GM18868 (cell line): ENCODE results near the gene KLHL29.

ENCODE experiments used
- ATAC-seq: cut with Tn5 transposase; IDR thresholded peaks from one replicate; pipeline ENCODE4 v1.9.1; 2021; ENCODE audit warnings: mild to moderate bottlenecking, moderate library complexity; ENCODE audit not compliant: unreplicated experiment

The KLHL29 gene

DNA sequence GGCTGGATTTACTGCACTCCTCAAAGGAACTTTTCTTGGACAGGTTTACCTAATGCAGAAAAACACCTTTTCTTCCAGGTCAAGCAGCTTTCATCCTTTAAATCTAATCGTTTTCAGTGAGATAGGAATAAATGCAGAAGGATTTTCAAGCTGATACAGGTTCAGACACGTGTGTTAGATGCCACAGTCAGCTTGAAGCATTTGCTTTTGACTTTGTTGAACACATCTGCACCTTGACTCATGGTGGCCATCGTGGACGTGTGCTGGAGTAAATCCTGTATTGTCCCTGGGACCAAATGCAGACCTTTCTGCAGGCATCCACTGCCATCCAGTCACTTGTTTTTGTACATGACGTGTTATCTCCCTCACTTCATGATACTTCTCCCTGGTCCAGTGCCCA lies 61.9 kb downstream of the KLHL29 start:
- ATAC-seq: no peak

DNA sequence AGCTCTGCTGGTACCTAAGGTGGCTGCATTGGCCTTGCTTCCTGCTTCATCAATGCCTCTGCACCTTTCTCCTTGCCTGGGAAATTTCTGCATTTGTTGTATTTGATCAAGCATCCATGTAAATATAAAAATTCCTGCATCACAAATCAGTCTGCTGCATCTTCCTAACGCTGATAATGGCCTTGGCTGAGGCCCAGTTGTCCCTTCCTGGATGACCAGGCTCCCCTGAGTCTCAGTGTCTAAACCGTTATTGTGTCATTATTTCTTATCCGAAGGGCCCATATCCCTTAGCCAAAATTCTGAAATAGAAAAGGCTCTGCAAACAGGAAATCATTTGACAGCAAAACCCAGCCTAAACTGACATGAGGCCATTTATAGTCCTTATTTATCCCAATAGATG lies 62.4 kb downstream of the KLHL29 start:
- no peak for ATAC-seq

DNA sequence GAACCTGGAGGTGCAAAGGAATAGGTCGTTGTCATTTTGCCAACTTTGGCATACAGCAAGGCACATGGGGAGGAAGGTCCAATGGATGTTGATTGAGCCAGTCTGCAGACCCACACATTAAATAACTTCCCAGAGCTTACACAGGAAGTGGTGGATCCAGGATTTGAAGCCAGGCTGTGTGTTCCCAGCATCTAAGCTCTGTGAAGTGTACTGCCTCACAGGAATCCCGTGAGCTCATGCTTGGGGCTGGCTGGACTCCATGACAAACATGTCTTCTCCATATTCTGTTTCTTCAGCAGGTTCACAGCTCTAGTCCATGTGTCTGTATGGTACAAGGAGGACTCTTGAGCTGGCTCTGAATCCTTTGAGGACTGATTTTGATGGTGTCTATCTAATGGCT lies 63.9 kb downstream of the KLHL29 start:
- no peak for ATAC-seq

GRCh38 chr2:23449413-23449812 lies 64.4 kb downstream of the KLHL29 start:
- peak; percentile 65 for ATAC-seq

GRCh38 chr2:23449831-23450331 lies 64.9 kb downstream of the KLHL29 start:
- ATAC-seq: no peak

DNA sequence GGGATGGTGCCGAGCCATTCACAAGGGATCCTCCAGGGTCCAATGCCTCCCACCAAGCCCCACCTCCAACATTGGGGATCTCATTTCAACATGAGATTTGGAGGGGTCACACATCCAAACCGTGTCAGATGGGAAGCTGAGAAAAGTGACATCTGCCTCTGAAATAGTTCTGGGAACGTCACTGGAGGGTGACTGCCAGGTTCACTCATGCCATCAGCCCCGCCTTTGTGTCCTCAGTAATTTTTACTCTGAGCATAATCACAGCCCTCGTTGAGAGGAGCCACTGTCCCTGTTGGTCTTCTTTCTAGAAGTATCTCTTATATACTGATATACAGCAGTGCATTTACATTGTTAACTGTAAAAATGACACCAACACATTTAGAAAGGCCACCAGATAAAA lies 67.4 kb downstream of the KLHL29 start:
- ATAC-seq: no peak

- ATAC-seq: peak; percentile 73
Measured at GRCh38 chr2:23452853-23453420, 68.0 kb downstream of the KLHL29 start.

DNA sequence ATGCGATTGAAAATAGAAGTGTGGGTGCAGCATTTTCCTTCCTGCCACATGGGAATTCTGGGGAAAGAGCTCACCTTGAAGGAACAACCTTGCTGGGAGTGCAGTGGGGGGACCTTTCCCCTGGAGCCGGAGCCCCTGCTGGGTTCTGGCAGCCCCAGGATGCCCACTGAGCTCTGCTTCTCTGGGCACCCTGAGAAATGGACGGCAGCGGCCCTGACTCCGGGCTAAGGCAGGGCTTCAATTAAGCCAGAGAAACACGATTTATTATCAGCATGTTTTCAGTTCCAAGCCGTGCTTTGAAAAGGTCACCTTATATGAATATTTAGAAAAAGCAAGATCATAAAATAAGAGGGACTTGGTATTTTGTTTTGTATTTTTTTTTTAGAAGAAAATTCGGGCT lies 68.5 kb downstream of the KLHL29 start:
- ATAC-seq: no peak

GRCh38 chr2:23453836-23454460 lies 69.0 kb downstream of the KLHL29 start:
- ATAC-seq: no peak

- ATAC-seq: no peak
Measured at GRCh38 chr2:23454501-23455120, 69.6 kb downstream of the KLHL29 start.

DNA sequence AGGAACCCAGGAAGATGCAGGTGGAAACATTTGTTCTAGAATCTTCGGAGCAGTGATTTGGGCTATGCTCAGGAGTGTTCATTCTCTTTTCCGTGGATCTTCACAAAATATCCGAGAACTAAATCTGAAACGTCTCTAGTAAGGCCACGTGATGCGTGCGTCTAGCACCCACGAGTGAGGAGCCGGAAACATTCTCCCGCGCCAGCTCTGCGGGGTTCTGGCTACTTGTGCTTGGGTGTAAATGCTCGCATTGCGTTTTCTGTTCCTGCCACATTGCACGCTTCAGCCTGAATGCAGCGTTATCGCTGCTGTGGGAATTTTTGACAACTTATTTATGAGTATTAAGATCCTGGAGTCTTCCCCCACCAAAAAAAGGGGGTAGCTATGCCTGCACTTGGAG lies 71.4 kb downstream of the KLHL29 start:
- ATAC-seq: no peak

GRCh38 chr2:23456881-23457760 lies 72.1 kb downstream of the KLHL29 start:
- ATAC-seq: no peak

DNA sequence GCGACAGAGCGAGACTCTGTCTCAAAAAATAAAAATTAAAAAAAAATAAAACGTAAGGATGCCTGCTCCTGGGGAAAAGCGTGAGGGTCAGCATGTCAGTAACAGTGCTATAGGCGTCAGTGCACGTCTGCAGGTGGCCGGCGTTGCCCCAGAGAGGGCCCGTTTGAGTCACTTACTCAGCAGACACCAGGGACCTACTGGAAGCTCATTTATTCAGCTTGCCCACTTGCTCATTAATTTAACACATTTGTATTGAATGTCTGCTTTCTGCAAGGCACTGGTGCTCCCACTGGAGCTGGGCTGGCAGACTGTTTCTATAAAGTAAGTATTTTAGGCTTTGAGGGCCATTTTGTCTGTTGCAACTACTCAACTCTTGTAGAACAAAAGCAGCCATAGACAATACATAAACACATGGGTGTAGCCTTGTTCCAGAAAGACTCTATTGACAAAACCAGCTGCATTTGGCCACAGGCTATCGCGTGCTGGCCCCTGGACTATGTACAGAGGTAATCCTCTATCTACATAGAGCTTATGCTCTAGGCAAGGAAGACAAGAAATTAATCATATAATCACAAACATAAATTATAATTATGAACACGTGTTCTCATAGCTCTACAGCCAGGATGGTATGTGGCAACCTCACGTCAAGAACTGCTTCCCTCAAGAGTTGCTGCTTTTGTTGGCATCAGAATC lies 73.2 kb downstream of the KLHL29 start:
- no peak for ATAC-seq

DNA sequence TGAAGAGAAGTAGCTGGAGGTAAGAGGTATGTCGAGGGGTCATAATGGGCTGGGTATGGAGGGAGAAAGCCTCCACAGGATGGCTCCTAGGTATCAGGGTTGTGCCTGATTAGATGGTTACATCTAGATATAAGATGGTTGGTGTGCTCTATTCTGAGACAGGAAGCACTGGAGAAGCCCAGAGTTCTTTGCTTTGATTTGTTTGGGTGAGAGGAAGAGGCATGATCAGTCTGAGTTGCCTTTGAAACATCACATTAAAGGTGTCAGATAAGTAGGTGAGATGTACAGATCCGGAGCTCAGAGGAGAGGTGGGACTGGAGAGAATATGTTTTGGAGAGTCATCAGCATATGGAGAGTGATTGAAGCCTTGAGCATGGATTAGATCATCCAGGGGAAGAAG lies 74.1 kb downstream of the KLHL29 start:
- no peak for ATAC-seq

DNA sequence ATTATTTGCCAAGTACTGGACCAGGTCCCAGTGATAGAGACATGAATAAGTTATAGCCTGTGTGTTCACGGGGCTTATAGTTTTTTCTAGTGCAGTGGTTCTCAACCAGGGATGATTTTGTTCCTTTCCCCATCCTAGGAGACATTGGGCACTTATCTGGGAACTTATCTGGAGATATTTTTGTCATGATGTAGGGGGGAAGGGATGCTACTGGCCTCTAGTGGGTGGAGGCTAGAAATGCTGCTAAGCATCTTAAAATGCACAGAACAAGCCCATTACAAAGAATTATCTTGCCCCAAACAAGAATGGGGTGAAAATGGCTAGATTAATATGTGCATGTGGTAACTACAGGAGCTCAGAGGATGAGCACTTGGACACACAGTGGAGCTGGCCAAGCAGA lies 75.2 kb downstream of the KLHL29 start:
- ATAC-seq: peak; percentile 80

- ATAC-seq: no peak
Measured at GRCh38 chr2:23460993-23461392, 76.0 kb downstream of the KLHL29 start.

DNA sequence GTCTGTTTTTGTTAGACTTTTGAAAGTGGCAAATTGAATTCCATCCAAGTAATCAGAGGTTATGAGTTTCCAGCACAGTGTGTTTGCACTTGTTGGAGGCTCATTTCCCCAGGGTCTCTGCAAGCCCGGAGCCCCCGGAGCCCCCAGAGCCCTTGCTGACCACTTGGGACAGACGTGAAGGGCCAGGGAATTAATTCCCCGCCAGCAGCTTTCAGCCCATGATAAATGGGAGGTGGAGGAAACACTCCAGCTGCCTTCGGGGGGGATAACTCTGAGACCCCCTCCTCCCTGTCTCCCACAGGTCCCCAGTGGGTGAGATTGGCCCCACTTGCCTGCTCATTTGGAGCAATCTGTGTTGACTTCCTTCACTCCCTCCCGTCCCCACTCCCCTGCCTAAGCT lies 79.2 kb downstream of the KLHL29 start:
- no peak for ATAC-seq

GRCh38 chr2:23464905-23465537 lies 80.0 kb downstream of the KLHL29 start:
- no peak for ATAC-seq

GRCh38 chr2:23465936-23466335 lies 81.0 kb downstream of the KLHL29 start:
- no peak for ATAC-seq

GRCh38 chr2:23467618-23468017 lies 82.6 kb downstream of the KLHL29 start:
- ATAC-seq: no peak
